A172 (cell line): ENCODE results near the gene MUC22. TPM values are rescaled to one million over a fixed set of nuclear protein-coding genes. Genes with fewer than 3 reads are reported as not detected.
"Not testable (repeated sequence)": the region's sequence is repeated elsewhere in the genome, so short reads cannot be mapped to it uniquely, and the experiment has no call there.

Source experiments
- DNase-seq: peaks from one replicate; pipeline ENCODE4 v3.0.0-alpha.2; 2015; ENCODE audit warnings: low spot score
- total RNA-seq: library from RNA; depleted of rRNA; stranded (reverse); fragments of >200 nt; shearing (Covaris generic); gene quantifications from 2 replicates; pipeline ENCODE4 v1.2.3, GENCODE V29; 2014

MUC22 gene
- total RNA-seq, 1 experiment from 2014 or later, result 0.14 TPM

DNA sequence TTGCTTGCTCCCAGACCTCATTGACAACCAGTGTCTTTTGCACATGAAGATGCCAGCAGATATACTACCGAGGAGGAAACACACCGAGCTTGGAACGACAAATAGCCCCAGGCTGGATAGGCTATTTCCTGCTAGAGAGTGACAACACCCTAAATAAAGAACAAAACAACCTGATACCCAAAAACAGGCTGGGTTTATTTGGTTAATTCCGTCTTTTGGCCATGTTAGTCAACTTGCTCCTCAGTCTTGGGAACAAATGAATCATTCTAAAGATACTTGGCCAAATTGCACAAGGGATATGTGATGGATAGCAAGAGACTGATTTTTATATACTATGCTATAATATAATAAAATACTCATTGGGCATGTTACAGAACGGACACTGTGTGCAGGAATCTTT is 11.5 kb upstream of the MUC22 start:
- DNase-seq, result no peak

DNA sequence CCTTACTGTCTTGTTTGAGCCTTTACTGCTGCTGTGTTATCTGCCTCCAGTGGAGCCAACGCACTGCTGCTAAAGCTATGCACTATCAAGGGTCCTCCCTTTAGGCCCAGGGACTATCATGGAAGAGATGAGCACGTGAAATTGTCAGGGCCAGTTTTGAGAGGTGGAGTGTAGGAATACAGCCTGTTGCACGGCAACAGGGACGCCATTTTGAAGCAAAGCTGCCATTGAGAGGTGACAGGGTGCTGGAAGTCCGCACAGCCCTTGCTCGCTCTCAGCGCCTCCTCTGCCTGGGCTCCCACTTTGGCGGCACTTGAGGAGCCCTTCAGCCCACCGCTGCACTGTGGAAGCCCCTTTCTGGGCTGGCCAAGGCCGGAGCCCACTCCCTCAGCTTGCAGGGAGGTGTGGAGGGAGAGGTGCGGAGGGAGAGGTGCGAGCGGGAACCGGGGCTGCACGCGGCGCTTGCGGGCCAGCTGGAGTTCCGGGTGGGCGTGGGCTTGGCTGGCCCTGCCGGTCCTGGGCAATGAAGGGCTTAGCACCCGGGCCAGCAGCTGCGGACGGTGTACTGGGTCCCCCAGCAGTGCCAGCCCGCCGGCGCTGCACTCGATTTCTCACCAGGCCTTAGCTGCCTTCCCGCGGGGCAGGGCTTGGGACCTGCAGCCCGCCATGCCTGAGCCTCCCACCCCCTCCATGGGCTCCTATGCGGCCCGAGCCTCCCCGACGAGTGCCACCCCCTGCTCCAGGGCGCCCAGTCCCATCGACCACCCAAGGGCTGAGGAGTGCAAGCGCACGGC is 10.0 kb upstream of the MUC22 start:
- not testable (repeated sequence) for DNase-seq

DNA sequence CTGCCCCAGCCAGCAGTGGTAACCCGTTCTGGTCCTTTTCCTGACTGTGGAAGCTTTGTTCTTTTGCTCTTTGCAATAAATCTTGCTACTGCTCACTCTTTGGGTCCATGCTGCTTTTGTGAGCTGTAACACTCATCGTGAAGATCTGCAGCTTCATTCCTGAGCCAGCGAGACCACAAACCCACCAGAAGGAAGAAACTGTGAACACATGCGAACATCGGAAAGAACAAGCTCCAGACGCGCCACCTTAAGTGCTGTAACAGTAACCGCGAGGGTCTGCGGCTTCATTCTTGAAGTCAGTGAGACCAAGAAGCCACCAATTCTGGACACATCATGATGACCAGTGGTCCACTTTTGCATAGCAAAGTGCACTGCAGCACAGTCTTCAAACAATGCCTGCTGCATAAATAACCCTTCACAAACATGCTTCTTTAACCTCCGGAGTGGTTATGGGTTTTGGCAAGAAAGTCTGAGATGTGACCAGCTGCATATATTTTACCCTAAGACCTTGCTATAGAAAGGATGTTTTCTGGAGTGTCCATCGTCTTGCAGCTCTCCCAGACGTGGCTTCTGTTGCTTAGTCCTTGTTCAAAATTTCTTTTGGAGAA is 8.9 kb upstream of the MUC22 start:
- no peak for DNase-seq

DNA sequence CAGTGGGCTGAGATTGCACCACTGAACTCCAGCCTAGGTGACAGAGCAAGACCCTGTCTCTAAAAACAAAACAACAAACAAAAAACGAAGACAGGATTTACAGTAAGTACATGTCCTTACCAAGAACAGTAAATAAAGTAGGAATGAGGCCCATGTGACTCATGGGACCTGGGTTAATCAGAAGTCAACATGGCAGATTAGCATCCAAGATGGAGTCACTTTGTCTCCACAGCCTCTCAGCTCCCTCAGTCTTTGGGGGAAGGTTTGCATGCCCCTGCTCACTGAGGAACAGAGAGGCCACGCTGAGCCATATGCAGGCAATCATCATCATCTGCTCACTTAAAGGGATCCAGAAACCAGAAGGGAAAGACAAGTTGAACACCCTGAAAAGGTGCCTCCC is 7.8 kb upstream of the MUC22 start:
- DNase-seq, result no peak

DNA sequence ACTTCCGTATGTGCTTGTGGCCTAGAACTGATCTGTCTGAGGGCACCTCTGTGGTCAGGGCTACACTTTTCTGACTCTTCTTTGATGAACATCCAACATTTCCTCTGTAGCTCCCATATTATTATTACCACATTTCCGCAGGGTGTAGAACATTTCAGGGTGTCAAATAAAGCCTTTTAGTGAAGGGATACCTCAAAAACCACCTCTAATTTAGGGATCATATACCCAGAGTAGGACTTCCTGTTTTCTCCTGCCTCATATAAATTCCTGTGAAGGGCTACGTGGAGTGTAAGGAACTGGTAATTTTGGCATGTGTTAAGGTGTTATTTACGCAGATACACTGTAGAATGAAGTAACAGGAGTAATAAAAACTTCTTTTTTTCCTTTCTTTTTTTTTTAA is 5.5 kb upstream of the MUC22 start:
- DNase-seq, result no peak

DNA sequence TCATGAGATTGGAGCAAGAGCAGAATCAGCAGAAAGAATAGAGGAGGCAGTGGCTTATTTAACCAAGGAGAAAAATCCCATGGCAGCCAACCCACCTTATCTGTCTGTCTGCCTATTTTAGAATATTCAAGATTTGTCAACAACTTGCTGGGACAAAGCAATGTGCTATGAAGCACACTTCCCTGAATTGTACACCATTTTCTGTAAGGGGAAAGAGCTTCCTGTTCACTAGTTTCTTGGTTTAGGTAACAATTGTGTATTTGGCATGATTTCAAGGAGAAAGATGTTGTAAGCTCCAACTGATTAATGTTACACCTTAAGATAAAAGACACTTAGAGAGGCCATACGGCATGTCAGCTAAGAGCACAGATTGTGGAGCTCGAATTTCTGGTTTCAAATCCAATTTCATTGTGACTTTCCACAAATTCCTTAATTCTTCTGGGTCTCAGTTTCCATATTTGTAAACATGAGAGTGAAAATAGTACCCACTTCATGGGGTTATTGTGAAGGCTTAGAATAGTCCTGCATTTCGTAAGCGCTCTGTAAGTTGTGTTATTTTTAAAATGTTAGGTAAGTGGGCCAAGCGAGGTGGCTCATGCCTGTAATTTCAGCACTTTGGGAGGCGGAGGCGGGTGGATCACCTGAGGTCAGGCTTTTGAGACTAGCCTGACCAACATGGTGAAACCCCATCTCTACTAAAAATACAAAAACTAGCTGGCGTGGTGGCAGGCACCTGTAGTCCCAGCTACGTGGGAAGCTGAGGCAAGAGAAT is 4.8 kb upstream of the MUC22 start:
- DNase-seq, result no peak

DNA sequence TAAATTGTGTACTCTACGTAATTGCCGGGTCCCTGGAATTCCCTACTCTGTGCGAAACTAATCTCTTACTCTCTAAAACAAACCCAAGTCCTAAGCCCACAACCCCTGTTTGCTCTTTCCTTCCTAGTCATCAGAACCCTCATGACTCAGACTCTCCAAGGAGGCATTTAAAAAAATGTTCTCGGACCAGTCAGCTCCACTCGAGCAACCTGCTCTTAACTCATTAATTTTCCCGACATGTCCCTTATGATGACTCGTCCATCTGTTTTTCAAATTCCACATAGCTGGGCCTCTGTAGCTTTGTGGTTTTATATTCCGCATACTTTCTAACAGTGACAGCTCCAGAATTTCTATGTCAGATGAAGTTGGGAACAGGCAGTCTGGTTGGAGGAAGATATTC is 2.6 kb upstream of the MUC22 start:
- peak; percentile 94 for DNase-seq

DNA sequence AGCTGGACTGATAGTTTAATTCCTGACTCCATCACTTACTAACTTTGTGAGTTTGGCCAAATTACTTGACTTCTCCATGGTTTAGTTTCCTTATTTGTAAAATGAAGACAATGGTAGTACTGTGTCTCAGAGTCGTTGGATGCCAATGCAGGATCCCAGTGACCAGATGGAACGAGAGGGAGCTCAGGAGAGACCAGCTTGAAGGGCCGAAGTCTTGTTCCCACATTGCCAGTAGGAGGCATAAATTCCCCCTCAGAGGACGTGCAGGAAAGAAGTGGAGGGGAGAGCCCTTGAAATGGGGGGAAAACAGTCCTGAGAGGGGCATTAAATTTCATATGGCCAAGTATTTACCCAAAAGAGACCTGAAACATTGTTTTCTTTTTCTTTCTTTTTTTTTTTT is 2.1 kb upstream of the MUC22 start:
- DNase-seq, result no peak

DNA sequence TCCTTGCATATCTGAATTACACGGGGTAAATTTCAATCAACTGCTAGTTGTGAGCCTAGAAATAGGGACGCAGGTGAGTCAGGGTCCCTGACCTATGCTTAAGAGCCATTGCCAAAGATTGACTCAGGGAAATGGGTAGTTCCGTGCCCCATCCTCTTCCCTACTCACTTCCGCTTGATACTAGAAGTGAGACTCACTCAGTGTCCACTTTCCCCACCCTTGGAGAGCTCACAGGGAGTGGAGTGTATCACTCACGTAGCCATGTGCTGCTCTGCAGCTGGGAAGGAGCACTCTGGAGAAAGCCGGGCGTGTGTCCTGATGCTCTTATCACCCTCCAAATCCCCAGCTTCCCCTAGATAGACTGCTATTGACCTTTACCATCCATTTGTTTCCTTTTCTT is 543 bp upstream of the MUC22 start:
- DNase-seq, result no peak

DNA sequence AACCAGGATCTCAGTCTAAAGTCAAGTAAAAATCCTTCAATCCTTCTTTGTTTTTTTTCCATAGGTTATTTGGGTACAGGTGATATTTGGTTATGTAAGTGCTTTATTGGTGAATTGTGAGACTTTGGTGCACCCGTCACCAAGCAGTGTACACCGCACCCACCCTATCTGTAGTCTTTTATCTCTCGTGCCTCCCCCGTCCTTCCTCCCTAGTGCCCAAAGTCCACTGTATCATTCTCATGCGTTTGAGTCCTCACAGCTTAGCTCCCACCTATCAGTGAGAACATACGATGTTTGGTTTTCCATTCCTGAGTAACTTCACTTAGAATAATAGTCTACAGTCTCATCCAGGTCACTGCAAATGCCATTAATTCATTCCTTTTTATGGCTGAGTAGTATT is 879 bp downstream of the MUC22 start:
- DNase-seq, result no peak

DNA sequence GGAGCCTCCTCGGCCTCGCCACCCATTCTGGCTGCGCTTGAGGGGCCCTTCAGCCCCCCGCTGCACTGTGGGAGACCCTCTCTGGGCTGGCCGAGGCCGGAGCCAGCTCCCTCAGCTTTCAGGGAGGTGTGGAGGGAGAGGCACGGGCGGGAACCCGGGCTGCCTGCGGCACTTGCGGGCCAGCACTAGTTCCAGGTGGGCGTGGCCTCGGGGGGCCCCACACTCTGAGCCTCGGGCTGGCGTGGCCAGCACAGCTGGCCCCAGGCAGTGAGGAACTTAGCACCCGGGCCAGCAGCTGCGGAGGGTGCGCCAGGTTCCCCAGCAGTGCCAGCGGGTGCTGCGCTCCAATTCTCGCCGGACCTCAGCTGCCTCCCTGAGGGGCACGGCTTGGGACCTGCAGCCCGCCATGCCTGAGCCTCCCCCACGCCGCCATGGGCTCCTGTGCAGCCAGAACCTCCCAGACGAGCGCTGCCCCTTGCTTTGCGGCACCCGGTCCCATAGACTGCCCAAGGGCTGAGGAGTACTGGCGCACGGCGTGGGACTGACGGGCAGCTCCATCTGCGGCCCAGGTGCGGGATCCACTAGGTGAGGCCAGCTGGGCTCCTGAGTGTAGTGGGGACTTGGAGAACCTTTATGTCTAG is 6.5 kb downstream of the MUC22 start:
- DNase-seq, result no peak

DNA sequence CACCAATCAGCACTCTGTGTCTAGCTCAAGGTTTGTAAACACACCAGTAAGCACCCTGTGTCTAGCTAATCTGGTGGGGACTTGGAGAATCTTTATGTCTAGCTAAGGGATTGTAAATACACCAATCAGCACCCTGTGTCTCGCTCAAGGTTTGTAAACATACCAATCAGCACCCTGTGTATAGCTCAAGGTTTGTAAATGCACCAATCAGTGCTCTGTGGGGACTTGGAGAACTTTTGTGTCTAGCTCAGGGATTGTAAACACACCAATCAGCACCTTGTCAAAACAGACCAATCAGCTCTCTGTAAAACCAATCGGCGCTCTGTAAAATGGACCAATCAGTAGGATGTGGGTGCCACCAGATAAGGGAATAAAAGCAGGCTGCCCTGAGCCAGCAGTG is 7.2 kb downstream of the MUC22 start:
- DNase-seq, result not testable (repeated sequence)

DNA sequence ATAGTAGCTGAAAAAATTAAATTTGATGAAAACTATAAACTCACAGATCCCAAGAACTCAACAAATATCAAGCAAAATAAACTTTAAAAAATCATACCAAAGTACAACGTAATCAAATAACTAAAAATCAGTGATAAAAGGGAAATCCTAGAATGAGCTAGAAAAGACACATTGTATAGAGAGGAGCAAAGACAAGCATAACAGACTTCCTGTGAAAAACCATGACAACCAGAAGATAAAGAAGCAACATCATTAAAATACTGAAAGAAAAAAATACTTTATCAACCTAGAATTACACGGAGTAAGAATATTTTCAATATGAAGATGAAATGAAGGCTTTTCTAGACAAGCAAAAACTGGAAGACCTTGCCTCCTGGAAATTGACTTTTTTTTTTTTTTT is 9.8 kb downstream of the MUC22 start:
- no peak for DNase-seq

DNA sequence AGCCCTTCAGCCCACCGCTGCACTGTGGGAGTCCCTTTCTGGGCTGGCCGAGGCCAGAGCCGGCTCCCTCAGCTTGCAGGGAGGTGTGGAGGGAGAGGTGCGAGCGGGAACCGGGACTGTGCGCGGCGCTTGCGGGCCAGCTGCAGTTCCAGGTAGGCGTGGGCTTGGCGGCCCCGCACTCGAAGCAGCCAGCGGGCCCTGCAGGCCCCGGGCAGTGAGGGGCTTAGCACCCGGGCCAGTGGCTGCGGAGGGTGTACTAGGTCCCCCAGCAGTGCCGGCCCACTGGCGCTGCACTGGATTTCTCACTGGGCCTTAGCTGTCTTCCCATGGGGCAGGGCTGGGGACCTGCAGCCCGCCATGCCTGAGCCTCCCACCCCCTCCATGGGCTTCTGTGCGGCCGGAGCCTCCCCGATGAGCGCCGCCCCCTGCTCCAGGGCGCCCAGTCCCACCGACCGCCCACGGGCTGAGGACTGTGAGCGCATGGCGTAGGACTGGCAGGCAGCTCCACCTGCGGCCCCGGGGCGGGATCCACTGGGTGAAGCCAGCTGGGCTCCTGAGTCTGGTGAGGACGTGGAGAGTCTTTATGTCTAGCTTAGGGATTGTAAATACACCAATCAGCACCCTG is 10.5 kb downstream of the MUC22 start:
- DNase-seq, result not testable (repeated sequence)

DNA sequence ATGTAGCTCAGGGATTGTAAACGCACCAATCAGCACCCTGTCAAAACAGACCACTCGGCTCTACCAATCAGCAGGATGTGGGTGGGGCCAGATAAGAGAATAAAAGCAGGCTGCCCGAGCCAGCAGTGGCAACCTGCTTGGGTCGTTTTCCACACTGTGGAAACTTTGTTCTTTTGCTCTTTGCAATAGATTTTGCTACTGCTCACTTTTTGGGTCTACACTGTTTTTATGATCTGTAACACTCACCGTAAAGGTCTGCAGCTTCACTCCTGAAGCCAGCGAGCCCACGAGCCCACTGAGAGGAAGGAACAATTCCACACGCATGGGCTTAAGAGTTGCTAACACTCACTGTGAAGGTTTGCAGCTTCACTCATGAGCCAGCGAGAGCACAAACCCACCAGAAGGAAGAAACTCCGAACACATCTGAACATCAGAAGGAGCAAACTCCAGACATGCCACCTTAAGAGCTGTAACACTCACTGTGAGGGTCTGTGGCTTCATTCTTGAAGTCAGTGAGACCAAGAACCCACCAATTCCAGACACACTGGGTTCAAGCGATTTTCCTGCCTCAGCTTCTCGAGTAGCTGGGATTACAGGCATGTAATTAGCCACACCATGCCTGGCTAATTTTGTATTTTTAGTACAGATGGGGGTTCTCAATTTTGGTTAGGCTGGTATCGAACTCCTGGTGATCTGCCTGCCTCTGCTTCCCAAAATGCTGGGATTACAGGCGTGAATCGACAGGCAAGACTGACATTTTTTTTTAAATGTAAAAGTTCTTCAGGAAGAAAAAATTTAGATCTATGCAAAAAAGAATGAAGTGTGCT is 11.6 kb downstream of the MUC22 start:
- not testable (repeated sequence) for DNase-seq

DNA sequence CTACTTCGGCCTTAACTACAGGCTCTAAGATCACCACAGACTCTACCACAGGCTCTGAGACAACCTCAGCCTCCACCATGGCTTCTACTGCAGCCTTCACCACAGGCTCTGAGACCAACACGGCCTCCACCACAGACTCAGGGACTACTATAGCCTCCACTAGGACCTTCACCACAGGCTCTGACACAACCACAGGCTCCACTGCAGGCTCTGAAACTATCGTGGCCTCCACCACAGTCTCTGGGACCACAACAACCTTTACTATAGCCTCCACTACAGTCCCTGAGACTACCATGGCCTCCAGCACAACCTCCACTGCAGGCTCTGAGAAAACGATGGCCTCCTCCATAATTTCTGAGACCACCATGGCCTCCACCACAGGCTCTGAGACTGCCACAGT is 15.3 kb downstream of the MUC22 start:
- no peak for DNase-seq

DNA sequence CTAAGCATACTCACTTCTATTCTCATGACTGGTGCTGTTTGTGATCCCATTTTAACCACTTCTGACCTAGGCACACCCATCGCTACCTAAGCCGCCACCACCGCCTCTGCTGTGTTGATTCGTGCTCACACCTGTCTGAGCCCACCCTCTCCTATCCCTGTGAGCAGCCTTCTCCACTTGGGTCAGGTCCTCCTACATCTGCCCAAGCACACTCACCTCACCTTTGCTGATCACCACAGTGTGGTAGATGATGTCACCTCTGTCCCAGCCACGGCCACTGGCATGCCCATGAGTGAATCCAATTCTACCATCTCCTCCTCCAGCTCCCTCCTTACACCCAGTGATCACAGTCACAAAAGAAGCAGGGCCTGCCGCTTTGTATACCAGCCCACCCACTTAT is 20.8 kb downstream of the MUC22 start:
- DNase-seq, result no peak

DNA sequence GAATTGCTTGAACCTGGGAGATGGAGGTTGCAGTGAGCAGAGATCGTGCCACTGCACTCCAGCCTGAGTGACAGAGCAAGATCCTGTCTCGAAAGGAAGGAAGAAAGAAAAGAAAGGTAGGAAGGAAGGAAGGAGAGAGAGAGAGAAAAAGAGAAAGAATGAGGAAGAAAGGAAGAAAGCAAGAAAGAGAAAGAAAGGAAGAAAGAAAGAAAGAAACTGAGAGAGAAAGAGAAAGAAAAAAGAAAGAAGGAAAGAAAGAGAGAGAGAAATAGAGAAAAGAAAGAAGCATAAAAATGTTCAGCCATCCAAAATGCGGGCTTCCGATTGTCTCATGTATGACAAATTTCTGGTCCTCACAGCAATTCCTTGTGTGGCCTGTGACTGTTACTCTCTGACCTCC is 22.8 kb downstream of the MUC22 start:
- no peak for DNase-seq

DNA sequence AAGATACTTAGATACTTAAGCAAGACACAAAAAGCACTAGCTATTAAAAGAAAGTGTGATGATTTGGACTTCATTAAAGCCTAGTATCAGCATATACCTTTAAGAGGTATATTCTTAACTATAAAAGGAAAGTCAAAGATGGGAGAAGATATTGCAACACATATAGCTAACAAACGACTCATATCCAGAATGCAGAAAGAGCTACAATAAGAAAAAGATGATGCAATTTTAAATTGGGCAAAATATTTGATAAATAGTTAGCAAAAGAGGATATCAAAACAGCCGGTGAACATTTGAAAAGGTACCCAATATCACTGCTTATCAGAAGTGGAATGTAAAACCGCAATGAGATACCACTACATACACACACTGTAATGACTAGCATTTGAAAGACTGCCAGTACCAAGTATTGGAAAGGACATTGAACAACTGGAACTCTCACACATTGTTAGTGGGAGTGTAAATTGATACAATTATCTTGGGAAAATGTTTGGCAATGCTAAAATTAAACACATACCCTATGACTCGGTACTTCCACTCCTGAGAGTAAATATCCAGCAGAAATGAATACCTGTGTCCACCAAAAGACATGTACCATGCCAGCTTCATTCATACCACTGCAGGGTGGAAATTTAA is 25.7 kb downstream of the MUC22 start:
- no peak for DNase-seq

DNA sequence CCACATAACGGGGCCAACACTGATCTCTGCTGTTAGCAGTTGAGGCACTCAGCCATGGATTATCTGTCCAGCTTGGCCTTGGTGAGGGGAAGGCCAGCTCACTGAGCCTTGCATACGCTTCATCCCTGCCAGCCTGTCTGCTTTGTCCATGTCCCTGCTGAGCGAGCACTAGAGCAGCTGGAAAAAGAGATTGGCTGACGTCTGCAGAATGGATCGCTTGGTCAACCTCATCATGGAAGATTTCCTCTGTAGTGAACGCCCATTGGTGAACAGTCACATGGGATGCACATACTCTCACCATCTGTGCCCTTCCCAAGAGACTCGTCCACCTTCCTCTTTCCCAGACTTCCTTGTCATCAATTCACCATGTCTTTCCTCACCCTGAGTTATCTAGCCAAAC is 26.9 kb downstream of the MUC22 start:
- no peak for DNase-seq

DNA sequence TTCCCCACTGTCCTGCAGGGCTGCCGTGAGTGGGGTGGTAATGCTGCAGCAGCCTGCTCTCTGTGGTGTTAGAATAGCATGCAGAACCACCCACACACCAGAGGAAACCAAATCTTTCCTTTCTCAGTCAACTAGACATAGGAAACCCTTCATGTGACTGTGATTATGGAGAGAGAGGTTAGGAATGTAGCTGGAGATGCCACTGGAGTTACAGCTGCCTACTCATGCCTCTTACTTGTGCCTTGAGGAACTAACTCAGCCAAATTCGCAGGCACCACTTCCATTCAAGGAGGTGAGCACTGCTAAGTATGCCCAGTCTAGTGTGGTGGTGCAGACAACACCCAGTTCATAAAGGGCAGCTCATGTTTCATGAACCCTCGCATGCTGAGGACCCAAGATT is 27.4 kb downstream of the MUC22 start:
- no peak for DNase-seq
